Ecto neural progenitor cell (in vitro differentiated cells): ENCODE data around the gene IKZF5.

ENCODE experiments used
- DNase-seq: peaks from one replicate; pipeline ENCODE4 v3.0.0-alpha.2; 2018; ENCODE audit warnings: low spot score

IKZF5 gene

DNA sequence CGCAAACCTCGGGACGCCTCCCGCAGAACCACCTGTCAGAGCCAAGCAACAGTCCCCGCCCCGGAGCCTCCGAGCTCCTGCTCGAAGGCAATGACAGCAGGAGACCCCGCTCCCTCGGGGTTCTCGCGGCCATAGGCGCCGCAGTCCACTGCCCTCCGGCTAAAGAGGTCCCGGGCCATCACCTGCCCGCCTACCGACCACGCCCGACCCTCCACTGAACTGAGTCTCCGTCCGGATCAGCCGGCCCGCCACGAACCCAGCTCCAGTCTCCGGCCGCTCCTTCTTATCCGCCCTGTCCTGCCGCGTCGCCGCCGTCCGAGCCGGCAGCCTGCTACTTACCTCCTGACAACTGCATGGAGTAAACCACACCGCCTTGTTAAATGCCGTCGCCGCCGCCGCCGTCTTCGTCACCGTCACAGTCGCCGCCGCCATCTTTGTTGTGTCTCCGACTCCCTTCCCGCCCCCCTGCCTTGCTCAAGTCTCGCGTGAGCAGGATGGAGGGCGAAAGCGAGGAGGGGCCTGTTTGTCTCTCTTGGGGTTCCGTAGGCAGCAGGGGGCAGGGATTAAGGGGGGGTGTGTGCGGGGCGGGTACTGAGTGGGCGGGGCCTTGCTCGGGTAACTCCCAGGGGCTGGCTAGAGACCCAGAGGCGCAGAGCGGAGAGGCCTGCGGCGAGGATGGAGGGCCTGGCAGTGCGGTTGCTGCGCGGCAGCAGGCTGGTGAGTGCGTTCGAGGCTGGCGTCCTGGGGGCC lies at the start of gene IKZF5, which contains the start of gene ACADSB:
TSS of gene IKZF5 (minus strand) at position 441 of the 750 bp plus-strand sequence. CDS start 10,170 bp downstream, outside the sequence.
TSS of gene ACADSB (plus strand) at position 652 of the 750 bp plus-strand sequence. CDS start at position 676, 24 bp downstream.
- peak; percentile 94 for DNase-seq

DNA sequence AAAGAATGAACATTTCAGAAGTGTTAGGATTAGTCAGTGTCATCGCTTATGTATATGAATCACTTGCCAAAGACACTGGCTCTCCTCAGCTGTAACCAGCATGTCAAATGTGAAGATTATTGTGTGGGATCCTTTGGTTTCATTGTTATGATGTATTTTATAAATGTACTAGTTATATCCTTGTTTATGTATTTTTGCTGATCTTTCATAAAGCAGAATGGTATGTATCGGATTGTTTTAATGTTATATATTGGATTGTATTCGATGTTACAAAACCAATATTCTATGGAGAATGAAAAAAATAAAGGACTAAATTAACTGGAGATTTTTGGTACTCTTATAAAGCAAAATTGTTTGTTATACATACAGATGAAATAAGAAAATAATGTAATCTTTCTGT lies 49.4 kb upstream of the IKZF5 start:
- no peak for DNase-seq

DNA sequence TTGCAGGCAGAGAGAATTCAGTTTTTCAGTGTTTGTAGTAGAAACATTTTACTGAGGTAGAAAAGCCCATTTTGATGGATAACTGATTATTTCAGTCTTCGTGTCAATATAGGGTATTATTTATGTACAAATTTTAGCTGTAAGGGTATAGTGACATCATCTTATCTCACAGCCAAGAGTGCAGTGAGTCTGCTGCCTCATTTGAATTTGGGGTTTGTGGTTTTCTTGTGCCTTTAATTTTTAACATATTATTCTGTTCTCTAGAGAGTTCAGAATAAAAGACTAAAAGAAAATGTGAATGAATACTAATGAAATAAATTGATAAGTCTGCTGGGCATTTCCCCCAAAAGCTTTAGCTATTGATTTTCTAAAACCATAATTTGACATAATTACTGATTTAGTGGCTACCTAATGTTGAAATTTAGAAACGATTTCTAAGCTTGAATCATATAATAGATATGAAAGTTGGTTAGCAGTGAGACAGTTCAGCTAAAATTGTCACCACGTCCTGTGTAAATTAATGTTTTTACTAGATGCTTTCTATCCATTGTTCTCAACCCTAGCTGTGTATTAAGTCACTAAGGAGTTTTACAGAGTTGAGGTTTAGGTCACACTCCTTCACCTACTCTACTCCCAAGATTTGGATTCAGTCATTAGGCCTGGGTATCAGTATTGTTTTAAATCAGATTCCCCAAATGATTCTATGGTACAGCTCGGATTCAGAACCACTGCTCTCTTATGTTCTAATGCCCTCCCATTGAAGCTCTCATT lies 37.6 kb upstream of the IKZF5 start:
- no peak for DNase-seq

DNA sequence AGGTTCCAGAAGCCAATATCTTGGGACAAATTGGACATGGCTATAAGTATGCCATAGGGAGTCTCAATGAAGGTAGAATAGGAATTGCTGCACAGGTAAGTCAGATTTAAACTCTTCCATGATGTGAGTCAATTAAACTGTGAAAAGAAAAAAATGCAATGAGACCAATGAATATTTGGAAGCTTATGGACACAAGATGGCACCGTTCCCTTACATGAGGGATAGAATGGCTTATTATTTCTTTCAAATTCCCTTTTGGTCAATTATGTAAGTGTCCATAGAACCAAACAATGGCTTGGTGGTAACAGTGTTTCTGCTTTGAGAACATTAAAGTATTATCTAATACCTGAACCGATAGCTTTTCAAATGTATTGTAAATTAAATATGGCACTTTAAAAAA lies 35.8 kb upstream of the IKZF5 start:
- DNase-seq, result no peak

GRCh38 chr10:123043409-123043925 lies 34.9 kb upstream of the IKZF5 start:
- peak; percentile 67 for DNase-seq

DNA sequence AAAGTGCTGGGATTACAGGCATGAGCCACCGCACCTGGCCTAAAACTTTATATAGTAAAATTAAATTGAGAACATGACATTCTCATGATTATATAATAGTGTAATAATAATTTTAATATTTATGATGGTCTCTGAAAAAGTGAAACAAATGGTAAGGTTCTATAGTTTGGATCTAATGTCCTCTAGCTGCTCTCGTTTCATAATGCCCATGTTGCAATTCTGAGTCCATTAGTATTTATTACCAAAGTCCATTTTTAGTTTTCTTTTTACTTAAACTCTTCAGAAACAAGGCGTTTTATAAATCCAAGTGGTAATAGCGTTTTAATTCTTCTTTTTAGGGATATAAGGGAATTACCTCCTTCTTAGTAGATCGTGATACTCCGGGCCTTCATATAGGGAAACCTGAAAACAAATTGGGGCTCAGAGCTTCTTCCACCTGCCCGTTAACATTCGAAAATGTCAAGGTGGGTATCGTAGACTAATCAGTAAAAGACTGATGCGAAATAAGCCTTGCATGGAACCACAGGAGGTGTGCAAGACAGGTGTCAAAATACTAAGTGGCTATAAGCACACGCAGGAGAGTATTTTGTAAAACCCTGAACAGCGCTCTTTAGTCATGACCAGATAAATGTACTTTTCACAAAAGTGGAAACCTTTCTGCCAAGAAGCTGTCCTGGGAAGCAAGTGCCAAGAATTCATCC lies 34.3 kb upstream of the IKZF5 start:
- no peak for DNase-seq

DNA sequence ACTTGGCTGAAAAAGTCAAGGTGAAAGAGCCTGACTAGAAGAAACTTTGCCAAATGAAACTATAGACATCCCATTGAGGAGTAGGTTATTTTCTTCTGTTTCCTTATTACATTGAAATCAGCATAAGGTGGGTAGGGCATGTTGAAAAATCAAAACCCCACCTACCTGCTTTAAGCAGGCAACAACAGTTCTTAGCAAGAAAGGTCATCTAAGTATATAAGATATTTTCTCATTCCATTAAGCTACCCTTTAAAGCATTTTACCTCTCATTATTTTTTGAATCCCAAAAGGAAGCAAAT lies 31.0 kb upstream of the IKZF5 start:
- no peak for DNase-seq

GRCh38 chr10:123038782-123039631 lies 30.4 kb upstream of the IKZF5 start:
- no peak for DNase-seq

- no peak for DNase-seq
Measured at GRCh38 chr10:123035467-123036086, 27.0 kb upstream of the IKZF5 start.

DNA sequence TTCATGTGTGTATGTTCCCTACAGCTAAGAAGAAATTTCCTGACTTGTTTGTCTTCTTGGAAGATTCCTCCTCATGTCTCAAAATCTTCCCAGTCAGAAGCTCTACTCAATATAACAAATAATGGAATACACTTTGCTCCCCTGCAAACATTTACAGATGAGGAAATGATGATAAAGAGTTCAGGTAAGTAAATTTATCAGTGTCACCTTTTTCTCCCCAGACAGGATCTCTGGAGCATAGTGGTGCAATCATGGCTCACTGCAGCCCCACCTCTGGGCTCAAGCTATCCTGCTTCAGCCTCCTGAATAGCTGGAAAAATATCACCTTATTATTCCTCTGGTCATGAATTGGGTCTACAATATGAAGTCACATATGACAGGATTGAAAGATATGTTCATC lies 25.7 kb upstream of the IKZF5 start:
- DNase-seq, result no peak

DNA sequence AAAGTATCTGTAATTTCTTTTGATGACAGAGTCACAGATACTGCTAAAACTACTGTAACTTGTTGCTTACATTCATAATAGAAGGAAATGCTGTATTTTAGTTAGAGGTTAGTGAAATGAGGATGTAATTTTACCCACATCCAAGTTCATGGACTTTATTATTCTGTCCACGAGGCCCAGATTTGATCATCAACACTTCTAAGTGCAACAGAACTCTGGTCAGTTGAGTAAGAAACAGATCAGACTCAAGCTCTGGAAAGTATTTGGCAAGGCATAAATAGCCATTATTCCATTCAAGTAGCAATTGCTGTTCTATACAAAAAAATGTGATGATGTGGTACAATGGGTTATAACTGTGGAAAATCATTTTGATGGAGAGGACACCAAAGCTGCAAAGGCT lies 22.5 kb upstream of the IKZF5 start:
- no peak for DNase-seq

- no peak for DNase-seq
Measured at GRCh38 chr10:123027861-123028260, 19.3 kb upstream of the IKZF5 start.

DNA sequence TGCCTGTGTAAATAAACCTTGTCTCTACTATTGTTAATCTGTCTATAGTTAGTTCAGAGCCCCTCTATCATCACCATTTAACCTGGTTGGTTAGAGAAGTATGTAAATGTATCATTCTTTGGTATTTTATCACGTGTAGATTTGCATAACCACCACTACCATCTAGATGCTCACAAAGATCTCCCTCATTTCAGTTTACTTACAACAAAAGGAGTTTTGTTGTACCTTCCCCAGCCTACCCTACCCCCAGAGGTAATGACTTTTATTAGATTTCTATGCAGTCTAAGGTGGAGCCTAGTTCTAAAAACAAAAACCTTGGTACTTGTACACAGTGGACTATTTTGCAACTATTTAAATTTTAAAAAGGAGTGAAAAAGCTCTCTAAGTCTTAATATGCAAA lies 17.7 kb upstream of the IKZF5 start:
- no peak for DNase-seq

DNA sequence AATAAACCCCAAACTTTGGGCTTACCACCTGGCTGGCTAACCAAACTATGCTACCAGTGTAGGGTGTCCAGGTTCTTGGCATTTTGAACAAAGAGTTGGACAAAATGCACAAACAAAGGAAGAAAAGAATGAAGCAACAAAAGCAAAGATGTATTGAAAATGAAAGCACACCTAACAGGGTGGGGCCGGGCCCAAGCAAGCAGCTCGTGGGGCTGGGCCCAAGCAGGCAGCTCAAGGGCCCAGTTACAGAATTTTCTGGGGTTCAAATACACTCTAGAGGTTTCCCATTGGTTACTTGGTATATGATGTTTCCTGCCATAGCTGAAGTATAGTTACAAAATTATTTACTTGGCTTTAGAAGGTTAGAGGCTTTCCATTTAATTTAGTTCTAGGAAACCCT lies 15.9 kb upstream of the IKZF5 start:
- no peak for DNase-seq

GRCh38 chr10:123021517-123021916 lies 12.9 kb upstream of the IKZF5 start:
- DNase-seq, result no peak

- no peak for DNase-seq
Measured at GRCh38 chr10:123019941-123020703, 11.5 kb upstream of the IKZF5 start.

DNA sequence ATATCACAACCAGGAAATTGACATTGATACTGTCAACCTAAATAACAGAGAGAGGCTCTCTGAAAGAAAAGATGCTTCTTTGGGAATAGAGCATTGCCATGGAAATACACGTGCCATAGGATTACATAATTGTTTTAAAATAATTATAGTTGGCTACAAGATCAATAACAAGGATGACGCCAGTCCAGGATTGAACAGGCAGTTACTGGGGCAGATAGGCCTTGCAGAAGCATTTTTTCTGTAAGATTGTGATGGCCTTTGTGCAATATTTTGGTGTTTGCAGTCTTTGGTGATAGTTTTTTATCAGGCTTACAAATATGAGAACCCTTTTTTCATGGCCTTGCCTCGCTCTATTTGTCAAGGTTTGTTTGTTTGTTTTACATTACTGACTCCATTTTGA lies 10.7 kb upstream of the IKZF5 start:
- DNase-seq, result no peak

GRCh38 chr10:123018531-123018930 lies 9.9 kb upstream of the IKZF5 start:
- DNase-seq, result no peak

DNA sequence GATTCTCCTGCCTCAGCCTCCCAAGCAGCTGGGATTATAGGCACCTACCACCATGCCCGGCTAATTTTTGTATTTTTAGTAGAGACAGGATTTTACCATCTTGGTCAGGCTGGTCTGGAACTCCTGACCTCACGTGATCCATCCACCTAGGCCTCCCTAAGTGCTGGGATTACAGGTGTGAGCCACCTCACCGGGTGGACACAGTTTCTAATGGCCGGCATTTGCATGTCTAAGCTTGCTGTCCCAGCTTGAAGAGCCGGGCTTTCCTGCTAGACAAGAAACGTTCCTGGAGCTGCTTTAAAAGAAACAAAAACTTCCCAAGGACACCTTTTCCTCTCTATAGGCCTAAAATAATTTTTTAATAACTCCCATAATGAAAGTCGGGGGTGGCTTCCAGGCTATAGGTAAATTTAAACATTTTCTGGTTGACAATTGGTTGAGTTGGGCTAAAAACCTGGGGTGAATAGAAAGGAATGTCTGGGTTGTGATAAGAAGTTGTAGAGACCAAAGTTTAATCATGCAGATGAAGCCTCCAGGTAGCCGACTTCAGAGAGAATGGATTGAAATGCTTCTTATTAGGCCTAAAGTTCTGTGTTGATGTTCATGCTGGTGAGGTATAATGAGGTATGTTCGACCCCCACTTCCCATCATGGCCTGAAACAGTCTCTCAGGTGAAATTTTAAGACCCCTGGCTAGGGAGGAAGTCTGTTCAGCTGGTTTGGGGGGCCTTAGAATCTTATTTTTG lies 9.0 kb upstream of the IKZF5 start:
- no peak for DNase-seq

GRCh38 chr10:123016228-123016627 lies 7.6 kb upstream of the IKZF5 start:
- no peak for DNase-seq
